ENCODE measurements around the gene PRELP. TPM values are rescaled to one million over a fixed set of nuclear protein-coding genes. Genes with fewer than 3 reads are reported as not detected.

Gene PRELP
- total and polyA plus RNA-seq, 9 of the 15 experiments (the other 6 are each of a cell fraction or from before 2014, with no cell fraction given): 0.04 TPM; not detected in 8

- TF ChIP-seq, protein P1, sequence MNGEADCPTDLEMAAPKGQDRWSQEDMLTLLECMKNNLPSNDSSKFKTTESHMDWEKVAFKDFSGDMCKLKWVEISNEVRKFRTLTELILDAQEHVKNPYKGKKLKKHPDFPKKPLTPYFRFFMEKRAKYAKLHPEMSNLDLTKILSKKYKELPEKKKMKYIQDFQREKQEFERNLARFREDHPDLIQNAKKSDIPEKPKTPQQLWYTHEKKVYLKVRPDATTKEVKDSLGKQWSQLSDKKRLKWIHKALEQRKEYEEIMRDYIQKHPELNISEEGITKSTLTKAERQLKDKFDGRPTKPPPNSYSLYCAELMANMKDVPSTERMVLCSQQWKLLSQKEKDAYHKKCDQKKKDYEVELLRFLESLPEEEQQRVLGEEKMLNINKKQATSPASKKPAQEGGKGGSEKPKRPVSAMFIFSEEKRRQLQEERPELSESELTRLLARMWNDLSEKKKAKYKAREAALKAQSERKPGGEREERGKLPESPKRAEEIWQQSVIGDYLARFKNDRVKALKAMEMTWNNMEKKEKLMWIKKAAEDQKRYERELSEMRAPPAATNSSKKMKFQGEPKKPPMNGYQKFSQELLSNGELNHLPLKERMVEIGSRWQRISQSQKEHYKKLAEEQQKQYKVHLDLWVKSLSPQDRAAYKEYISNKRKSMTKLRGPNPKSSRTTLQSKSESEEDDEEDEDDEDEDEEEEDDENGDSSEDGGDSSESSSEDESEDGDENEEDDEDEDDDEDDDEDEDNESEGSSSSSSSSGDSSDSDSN (IDR thresholded peaks at IDR 0.05; ENCODE audit: borderline replicate concordance in 1 of 2, low read depth in 2 of 2, low read length in 2 of 2): 0 out of 4 replicates have a peak, but pooled peaks of 1 of the 2 experiments have one; percentile 27
- TF ChIP-seq TARDBP (IDR thresholded peaks at IDR 0.05) (peak; percentile 17; the same call in 1 of the 2 replicates), ZNF184 (CRISPR knock-in tag; IDR thresholded peaks at IDR 0.05) (no peak), STAG1 (CRISPR knock-in tag; IDR thresholded peaks at IDR 0.05; ENCODE audit: borderline replicate concordance) (peak; percentile 78; the same call in 1 of the 2 replicates), CTBP1 (IDR thresholded peaks at IDR 0.05; ENCODE audit: borderline replicate concordance) (peak; percentile 47; the same call in 1 of the 2 replicates), RCOR1 (IDR thresholded peaks at IDR 0.05; ENCODE audit: borderline replicate concordance in 1 of 2, low read depth in 2 of 2, low read length in 2 of 2) (peak in 1 of 2 experiments; percentile 46; a peak in 1 of 4 replicates), MTA3 (IDR thresholded peaks at IDR 0.05; ENCODE audit: borderline replicate concordance) (0 out of 2 replicates have a peak, but pooled peaks have one; percentile 31), POLR2AphosphoS5 (IDR thresholded peaks at IDR 0.05; ENCODE audit: control insufficient read depth, insufficient read depth, low read depth, low read length) (no peak), EGR1 (conservative IDR thresholded peaks at IDR 0.05) (no peak), ATF3 (IDR thresholded peaks at IDR 0.05) (peak; percentile 31; the same call in 1 of the 2 replicates), ATF3 (CRISPR knock-in tag; conservative IDR thresholded peaks at IDR 0.05) (0 out of 2 replicates have a peak, but pooled peaks have one; percentile 25), CTCFL (IDR thresholded peaks at IDR 0.05; ENCODE audit: borderline replicate concordance, insufficient read depth, low read depth, low read length, poor library complexity, severe bottlenecking) (peak; percentile 15)
- TF ChIP-seq, protein P2, sequence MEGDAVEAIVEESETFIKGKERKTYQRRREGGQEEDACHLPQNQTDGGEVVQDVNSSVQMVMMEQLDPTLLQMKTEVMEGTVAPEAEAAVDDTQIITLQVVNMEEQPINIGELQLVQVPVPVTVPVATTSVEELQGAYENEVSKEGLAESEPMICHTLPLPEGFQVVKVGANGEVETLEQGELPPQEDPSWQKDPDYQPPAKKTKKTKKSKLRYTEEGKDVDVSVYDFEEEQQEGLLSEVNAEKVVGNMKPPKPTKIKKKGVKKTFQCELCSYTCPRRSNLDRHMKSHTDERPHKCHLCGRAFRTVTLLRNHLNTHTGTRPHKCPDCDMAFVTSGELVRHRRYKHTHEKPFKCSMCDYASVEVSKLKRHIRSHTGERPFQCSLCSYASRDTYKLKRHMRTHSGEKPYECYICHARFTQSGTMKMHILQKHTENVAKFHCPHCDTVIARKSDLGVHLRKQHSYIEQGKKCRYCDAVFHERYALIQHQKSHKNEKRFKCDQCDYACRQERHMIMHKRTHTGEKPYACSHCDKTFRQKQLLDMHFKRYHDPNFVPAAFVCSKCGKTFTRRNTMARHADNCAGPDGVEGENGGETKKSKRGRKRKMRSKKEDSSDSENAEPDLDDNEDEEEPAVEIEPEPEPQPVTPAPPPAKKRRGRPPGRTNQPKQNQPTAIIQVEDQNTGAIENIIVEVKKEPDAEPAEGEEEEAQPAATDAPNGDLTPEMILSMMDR (IDR thresholded peaks at IDR 0.05 in 2 of 3, conservative IDR thresholded peaks at IDR 0.05 in 1 of 3; ENCODE audit: insufficient read depth in 2 of 3, low read depth in 1 of 3, low read length in 3 of 3): peak; percentile 76 to 92 (median 85)
- TF ChIP-seq, protein P3, sequence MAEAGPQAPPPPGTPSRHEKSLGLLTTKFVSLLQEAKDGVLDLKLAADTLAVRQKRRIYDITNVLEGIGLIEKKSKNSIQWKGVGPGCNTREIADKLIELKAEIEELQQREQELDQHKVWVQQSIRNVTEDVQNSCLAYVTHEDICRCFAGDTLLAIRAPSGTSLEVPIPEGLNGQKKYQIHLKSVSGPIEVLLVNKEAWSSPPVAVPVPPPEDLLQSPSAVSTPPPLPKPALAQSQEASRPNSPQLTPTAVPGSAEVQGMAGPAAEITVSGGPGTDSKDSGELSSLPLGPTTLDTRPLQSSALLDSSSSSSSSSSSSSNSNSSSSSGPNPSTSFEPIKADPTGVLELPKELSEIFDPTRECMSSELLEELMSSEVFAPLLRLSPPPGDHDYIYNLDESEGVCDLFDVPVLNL (CRISPR knock-in tag; IDR thresholded peaks at IDR 0.05; ENCODE audit: low read depth): 0 out of 2 replicates have a peak, but pooled peaks have one; percentile 44
Observed at GRCh38 chr1:203504400-203505250, 29.0 kb downstream of the PRELP start (continued).
